Testis (tissue), 3 donors: ENCODE measurements around the gene R3HDM4. TPM values are rescaled to one million over a fixed set of nuclear protein-coding genes. Genes with fewer than 3 reads are reported as not detected.
A peak's percentile ranks its signal among the peaks of the same experiment; 100 is the strongest.

ENCODE experiments used
- DNase-seq: peaks from one replicate; pipeline ENCODE4 v3.0.0-alpha.2; 2019
- H3K27ac ChIP-seq, 2 donors: fragments of 200-600 bp; sonication (generic); one replicate each; pipeline ENCODE4 v1.5.1; 2019
- H3K27me3 ChIP-seq: fragments of 200-600 bp; sonication (generic); one replicate; pipeline ENCODE4 v1.5.1; 2019
- H3K36me3 ChIP-seq: fragments of 200-600 bp; sonication (generic); one replicate; pipeline ENCODE4 v1.5.1; 2017; ENCODE audit warnings: low read depth; ENCODE audit errors: missing control alignments
- H3K4me1 ChIP-seq: fragments of 200-600 bp; sonication (generic); one replicate; pipeline ENCODE4 v1.5.1; 2019
- H3K4me3 ChIP-seq, 2 donors: fragments of 200-600 bp; sonication (generic); one replicate each; pipeline ENCODE4 v1.5.1; 2017 to 2019
- H3K9me3 ChIP-seq: fragments of 200-600 bp; sonication (generic); one replicate; pipeline ENCODE4 v1.5.1; 2017
- POLR2A ChIP-seq: fragments of 450-650 bp; IDR thresholded peaks from one replicate; pipeline ENCODE4 v1.6.1; 2017; ENCODE audit warnings: antibody characterized with exemption, mild to moderate bottlenecking, moderate library complexity
- WGBS, 2 donors: methylation state at CpG; one replicate each; pipeline ENCODE4 v1.1.5; 2018; 5-methylcytosine and 5-hydroxymethylcytosine counted together
- intact Hi-C: fragments of 100-400 bp; cut with DNase I; formaldehyde crosslinking; loops from one replicate; pipeline ENCODE4 v1.15.1; 2023; ENCODE audit warnings: low total_unique reads
- polyA plus RNA-seq: library from polyadenylated mRNA; stranded (reverse); fragments of 350-450 nt; fragmentation: Illumina TruSeq; extraction: RNeasy Lipid Tissue Mini Kit (QIAGEN cat#74804); gene quantifications from one replicate; pipeline ENCODE4 v1.2.3, GENCODE V29; 2014; ENCODE audit warnings: low read depth, low replicate concordance; ENCODE audit not compliant: insufficient read depth
- total RNA-seq, 2 donors: library from RNA; depleted of rRNA; stranded (reverse); fragments of >200 nt; gene quantifications; one replicate each; pipeline ENCODE4 v1.2.3, GENCODE V29; 2016
- TF ChIP-seq, protein P1 (sequence below), 3 experiments: fragments of 450-650 bp in 2 of 3; fragments of 200-600 bp in 1 of 3; sonication (generic) in 1 of 3; IDR thresholded peaks; one replicate each; pipeline ENCODE4 v1.5.1; 2016 to 2019; ENCODE audit warnings: antibody characterized with exemption in 3 of 3, mild to moderate bottlenecking in 2 of 3, moderate library complexity in 1 of 3

The R3HDM4 gene
- total and polyA plus RNA-seq, 3 donors from 2014 or later = 19.2 to 30.1 (median 24.6) TPM

DNA sequence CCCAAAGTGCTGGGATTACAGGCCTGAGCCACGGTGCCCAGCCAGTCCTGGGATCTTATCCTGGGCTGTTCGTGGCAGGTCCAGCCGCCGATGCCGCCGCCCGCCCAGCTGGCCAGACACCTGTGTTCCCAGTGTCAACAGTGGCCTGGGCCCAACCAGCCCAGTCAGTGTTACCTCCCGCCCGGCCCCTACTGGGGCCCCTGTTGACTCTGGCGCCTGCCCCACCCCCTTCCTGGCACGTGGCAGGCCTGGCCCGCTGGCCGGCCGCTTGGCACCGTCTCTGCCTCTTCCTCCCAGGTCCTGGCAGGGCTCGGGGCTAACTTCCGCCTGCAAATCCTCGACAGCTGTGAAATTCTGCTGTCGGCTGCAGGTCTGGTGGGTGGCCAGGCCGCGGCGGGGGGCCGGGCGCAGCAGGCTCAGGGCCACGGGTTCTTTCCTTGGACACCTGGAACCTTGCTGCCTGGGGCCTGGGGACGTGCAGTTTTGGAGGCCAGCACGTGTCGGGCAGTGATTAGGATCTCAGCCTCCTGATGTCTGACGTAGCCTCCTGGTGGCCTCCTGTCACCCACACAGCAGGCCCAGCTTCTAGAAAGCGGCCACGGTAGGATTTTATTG lies 22.0 kb upstream of the R3HDM4 start:
- Histone ChIP-seq H3K27ac (peak overlapping the region in 1 of 2 donors; percentile 43), H3K9me3 (no peaks in the 10 kb centered on the region), H3K4me3 (no peak overlapping the region), H3K4me1 (peaks cover 32% of the 10 kb centered on the region), H3K27me3 (no peaks in the 10 kb centered on the region), H3K36me3 (no peaks in the 10 kb centered on the region)
- peak; percentile 71 for DNase-seq
- TF ChIP-seq POLR2A = no peak
- TF ChIP-seq, protein P1, sequence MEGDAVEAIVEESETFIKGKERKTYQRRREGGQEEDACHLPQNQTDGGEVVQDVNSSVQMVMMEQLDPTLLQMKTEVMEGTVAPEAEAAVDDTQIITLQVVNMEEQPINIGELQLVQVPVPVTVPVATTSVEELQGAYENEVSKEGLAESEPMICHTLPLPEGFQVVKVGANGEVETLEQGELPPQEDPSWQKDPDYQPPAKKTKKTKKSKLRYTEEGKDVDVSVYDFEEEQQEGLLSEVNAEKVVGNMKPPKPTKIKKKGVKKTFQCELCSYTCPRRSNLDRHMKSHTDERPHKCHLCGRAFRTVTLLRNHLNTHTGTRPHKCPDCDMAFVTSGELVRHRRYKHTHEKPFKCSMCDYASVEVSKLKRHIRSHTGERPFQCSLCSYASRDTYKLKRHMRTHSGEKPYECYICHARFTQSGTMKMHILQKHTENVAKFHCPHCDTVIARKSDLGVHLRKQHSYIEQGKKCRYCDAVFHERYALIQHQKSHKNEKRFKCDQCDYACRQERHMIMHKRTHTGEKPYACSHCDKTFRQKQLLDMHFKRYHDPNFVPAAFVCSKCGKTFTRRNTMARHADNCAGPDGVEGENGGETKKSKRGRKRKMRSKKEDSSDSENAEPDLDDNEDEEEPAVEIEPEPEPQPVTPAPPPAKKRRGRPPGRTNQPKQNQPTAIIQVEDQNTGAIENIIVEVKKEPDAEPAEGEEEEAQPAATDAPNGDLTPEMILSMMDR (IDR thresholded peaks at IDR 0.05) = no peak
- intact Hi-C loops = no loop called here
- 27 to 54% methylated on average over 5 to 31 of the region's 31 CpGs for WGBS, 2 donors

GRCh38 chr19:934197-934840 lies 21.3 kb upstream of the R3HDM4 start:
- H3K27me3 ChIP-seq = no peaks in the 10 kb centered on the region
- H3K27ac ChIP-seq = peak overlapping the region in 1 of 2 donors; percentile 43
- H3K4me1 ChIP-seq = peaks cover 31% of the 10 kb centered on the region
- H3K9me3 ChIP-seq = no peaks in the 10 kb centered on the region
- no peaks in the 10 kb centered on the region for H3K36me3 ChIP-seq
- intact Hi-C loops = no loop called here
- H3K4me3 ChIP-seq = no peak overlapping the region
- TF ChIP-seq POLR2A = no peak
- TF ChIP-seq, protein P1 (IDR thresholded peaks at IDR 0.05) = no peak
- DNase-seq = no peak
- 80 to 83% methylated on average over 17 to 29 of the region's 29 CpGs for WGBS, 2 donors

DNA sequence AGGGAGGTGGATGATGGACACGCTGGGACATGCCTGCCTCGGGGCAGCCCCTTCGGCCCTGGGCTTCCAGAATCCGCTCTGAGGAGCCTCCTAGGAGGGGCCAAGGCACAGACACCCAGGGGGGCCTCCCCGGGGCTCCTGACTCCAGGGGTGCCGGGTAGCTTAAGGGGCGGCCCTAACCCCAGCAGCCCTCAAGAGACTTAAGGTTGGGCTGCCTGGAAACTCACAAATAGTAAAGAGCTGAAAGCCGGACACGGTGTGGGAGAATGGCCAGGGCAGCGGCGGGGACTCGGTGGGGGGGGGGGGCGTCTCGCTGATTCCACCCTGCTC lies 20.5 kb upstream of the R3HDM4 start:
- no peak for DNase-seq
- no peaks in the 10 kb centered on the region for H3K9me3 ChIP-seq
- intact Hi-C loops = no loop called here
- no peak for TF ChIP-seq POLR2A
- TF ChIP-seq, protein P1 (IDR thresholded peaks at IDR 0.05) = no peak
- H3K36me3 ChIP-seq = no peaks in the 10 kb centered on the region
- H3K4me1 ChIP-seq = peaks cover 31% of the 10 kb centered on the region
- no peaks in the 10 kb centered on the region for H3K27me3 ChIP-seq
- H3K27ac ChIP-seq = peak overlapping the region; percentile 4 to 43
- 49 to 67% methylated on average over 3 to 14 of the region's 14 CpGs for WGBS, 2 donors
- H3K4me3 ChIP-seq = no peak overlapping the region

DNA sequence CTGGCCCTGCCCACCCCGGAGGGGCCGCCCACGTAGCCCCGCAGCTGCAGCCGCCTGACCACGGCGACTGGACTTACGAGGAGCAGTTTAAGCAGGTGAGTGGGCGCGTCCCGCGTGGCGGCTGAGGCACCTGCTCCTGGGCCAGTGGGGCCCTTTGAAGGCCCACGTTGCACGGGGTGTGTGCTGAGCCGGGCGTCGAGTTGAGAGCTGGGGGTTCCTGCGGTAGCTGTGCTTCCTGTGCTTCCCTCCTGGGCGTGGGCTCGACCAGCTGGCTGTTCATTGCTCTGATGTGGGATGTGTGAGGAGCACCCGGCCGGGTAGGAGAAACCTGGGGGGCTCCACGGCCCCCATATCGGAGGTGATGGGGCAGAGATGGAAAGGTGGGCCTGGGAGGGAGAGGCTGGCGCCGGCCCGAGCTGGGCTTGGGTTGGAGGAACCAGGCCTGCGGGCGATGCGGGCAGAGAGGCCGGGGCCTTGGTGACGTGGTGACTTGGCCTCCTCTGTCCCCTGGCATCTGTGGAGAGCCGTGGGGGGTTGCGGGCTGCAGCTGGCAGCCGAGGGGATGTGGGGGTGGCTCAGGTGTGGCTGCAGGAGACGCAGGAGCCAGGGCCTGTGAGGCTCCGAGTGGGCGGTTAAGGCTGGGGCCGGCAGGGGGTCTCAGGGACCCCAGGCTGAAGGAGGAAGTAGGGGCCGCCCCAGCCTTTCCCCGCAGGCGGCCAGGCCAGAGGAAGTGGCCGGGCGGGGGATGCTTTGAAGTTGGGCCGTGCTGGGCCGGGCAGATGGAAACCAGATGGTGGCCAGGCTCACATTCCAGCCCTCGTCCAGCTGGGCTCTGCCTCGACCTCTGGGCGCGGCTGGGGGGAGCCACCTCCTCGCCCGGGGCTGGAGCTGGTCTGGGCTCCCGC lies 19.9 kb upstream of the R3HDM4 start:
- H3K36me3 ChIP-seq = no peaks in the 10 kb centered on the region
- DNase-seq = no peak
- WGBS, 2 donors = 56 to 60% methylated on average over 15 to 54 of the region's 54 CpGs
- no peak for TF ChIP-seq POLR2A
- TF ChIP-seq, protein P1 (IDR thresholded peaks at IDR 0.05) = no peak
- peaks cover 33% of the 10 kb centered on the region for H3K4me1 ChIP-seq
- peak overlapping the region in 1 of 2 donors; percentile 4 for H3K27ac ChIP-seq
- intact Hi-C loops = no loop called here
- no peaks in the 10 kb centered on the region for H3K27me3 ChIP-seq
- no peaks in the 10 kb centered on the region for H3K9me3 ChIP-seq
- no peak overlapping the region for H3K4me3 ChIP-seq
